OCI-LY7 (cell line): ENCODE measurements around the gene BTG2.
A peak's percentile ranks its signal among the peaks of the same experiment; 100 is the strongest.

Experiments used
- CTCF ChIP-seq: fragments of 200-600 bp; sonication (generic); conservative IDR thresholded peaks from 2 replicates; pipeline ENCODE4 v1.5.1; 2014; ENCODE audit warnings: mild to moderate bottlenecking, antibody characterized with exemption, low read length, moderate library complexity, mixed read lengths
- EZH2phosphoT487 ChIP-seq: fragments of 200-600 bp; sonication (generic); IDR thresholded peaks from 2 replicates; pipeline ENCODE4 v1.6.1; 2018; ENCODE audit warnings: low read depth, borderline replicate concordance, mild to moderate bottlenecking, mixed run types, antibody characterized with exemption, low read length, moderate library complexity, mixed read lengths

GRCh38 chr1:203327684-203328457 lies 22.6 kb downstream of the BTG2 start:
- TF ChIP-seq CTCF (peak; percentile 81), EZH2phosphoT487 (no peak)
